ENCODE results near the gene ATAT1. TPM values are rescaled to one million over a fixed set of nuclear protein-coding genes. Genes with fewer than 3 reads are reported as not detected.
A peak's percentile ranks its signal among the peaks of the same experiment; 100 is the strongest.
"Not testable (repeated sequence)": the region's sequence is repeated elsewhere in the genome, so short reads cannot be mapped to it uniquely, and the experiment has no call there.

Gene ATAT1
- total RNA-seq (2014; rRNA removed; shearing (Covaris generic); ENCODE audit: low replicate concordance) = 0.16 TPM in 1 of 2 replicates, not detected in the other

- DNase-seq = peak; percentile 82
- peaks cover 18% of the 10 kb centered on the region for H3K36me3 ChIP-seq
- H3K9me3 ChIP-seq = no peaks in the 10 kb centered on the region
- no peaks in the 10 kb centered on the region for H3K27me3 ChIP-seq
- peak within 1 kb of the TSS; percentile 58 for H3K4me3 ChIP-seq
Measured at GRCh38 chr6:30626484-30627366, at the start of gene ATAT1. Gene ATAT1 (plus strand): TSS chr6:30626874.

- Histone ChIP-seq H3K36me3 (peaks cover 36% of the 10 kb centered on the region), H3K27me3 (no peaks in the 10 kb centered on the region), H3K9me3 (no peaks in the 10 kb centered on the region), H3K4me3 (no peak overlapping the region)
- no peak for DNase-seq
Measured at GRCh38 chr6:30578051-30578450, 48.6 kb upstream of the ATAT1 start.

GRCh38 chr6:30583921-30584320 lies 42.8 kb upstream of the ATAT1 start:
- H3K9me3 ChIP-seq = no peaks in the 10 kb centered on the region
- H3K4me3 ChIP-seq = no peak overlapping the region
- no peaks in the 10 kb centered on the region for H3K27me3 ChIP-seq
- H3K36me3 ChIP-seq = peaks cover 34% of the 10 kb centered on the region
- DNase-seq = no peak

- Histone ChIP-seq H3K27me3 (no peaks in the 10 kb centered on the region), H3K36me3 (peaks cover 25% of the 10 kb centered on the region), H3K4me3 (no peak overlapping the region), H3K9me3 (no peaks in the 10 kb centered on the region)
- DNase-seq = no peak
Measured at GRCh38 chr6:30589754-30590358, 36.8 kb upstream of the ATAT1 start.

- H3K9me3 ChIP-seq = no peaks in the 10 kb centered on the region
Measured at GRCh38 chr6:30590509-30590908, 36.2 kb upstream of the ATAT1 start.

GRCh38 chr6:30591008-30591407 lies 35.7 kb upstream of the ATAT1 start:
- DNase-seq = no peak
- Histone ChIP-seq H3K36me3 (peaks cover 22% of the 10 kb centered on the region), H3K27me3 (no peaks in the 10 kb centered on the region)

More at GRCh38 chr6:30590509-30590908, 36.2 kb upstream of the ATAT1 start:
- DNase-seq = no peak
- Histone ChIP-seq H3K4me3 (no peak overlapping the region), H3K36me3 (peaks cover 22% of the 10 kb centered on the region), H3K27me3 (no peaks in the 10 kb centered on the region)

GRCh38 chr6:30592287-30592686 lies 34.4 kb upstream of the ATAT1 start:
- no peak overlapping the region for H3K4me3 ChIP-seq
- no peaks in the 10 kb centered on the region for H3K27me3 ChIP-seq
- peaks cover 17% of the 10 kb centered on the region for H3K36me3 ChIP-seq
- DNase-seq = no peak
- H3K9me3 ChIP-seq = no peaks in the 10 kb centered on the region

More at GRCh38 chr6:30591008-30591407, 35.7 kb upstream of the ATAT1 start:
- no peak overlapping the region for H3K4me3 ChIP-seq
- no peaks in the 10 kb centered on the region for H3K9me3 ChIP-seq

GRCh38 chr6:30597315-30598144 lies 29.1 kb upstream of the ATAT1 start:
- H3K4me3 ChIP-seq, H3K27me3 ChIP-seq, H3K9me3 ChIP-seq: not testable (repeated sequence)
- DNase-seq = peak; percentile 61
- peaks cover 22% of the 10 kb centered on the region for H3K36me3 ChIP-seq

- Histone ChIP-seq H3K27me3 (no peaks in the 10 kb centered on the region), H3K36me3 (peaks cover 35% of the 10 kb centered on the region)
Measured at GRCh38 chr6:30598912-30599624, 27.6 kb upstream of the ATAT1 start.

GRCh38 chr6:30599625-30600324 lies 26.9 kb upstream of the ATAT1 start:
- H3K9me3 ChIP-seq = no peaks in the 10 kb centered on the region
- H3K27me3 ChIP-seq = no peaks in the 10 kb centered on the region
- no peak for DNase-seq
- no peak overlapping the region for H3K4me3 ChIP-seq
- H3K36me3 ChIP-seq = peaks cover 39% of the 10 kb centered on the region

More at GRCh38 chr6:30598912-30599624, 27.6 kb upstream of the ATAT1 start:
- Histone ChIP-seq H3K9me3 (no peaks in the 10 kb centered on the region), H3K4me3 (no peak overlapping the region)
- no peak for DNase-seq

- no peak for DNase-seq
Measured at GRCh38 chr6:30600451-30600961, 26.2 kb upstream of the ATAT1 start.

GRCh38 chr6:30601436-30601814 lies 25.2 kb upstream of the ATAT1 start:
- DNase-seq = no peak
- Histone ChIP-seq H3K9me3 (no peaks in the 10 kb centered on the region), H3K36me3 (peaks cover 53% of the 10 kb centered on the region), H3K4me3 (no peak overlapping the region), H3K27me3 (no peaks in the 10 kb centered on the region)

More at GRCh38 chr6:30600451-30600961, 26.2 kb upstream of the ATAT1 start:
- H3K27me3 ChIP-seq = no peaks in the 10 kb centered on the region
- H3K4me3 ChIP-seq = no peak overlapping the region
- H3K36me3 ChIP-seq = peaks cover 46% of the 10 kb centered on the region
- H3K9me3 ChIP-seq = no peaks in the 10 kb centered on the region

- peaks cover 59% of the 10 kb centered on the region for H3K36me3 ChIP-seq
- H3K27me3 ChIP-seq = no peaks in the 10 kb centered on the region
- no peak overlapping the region for H3K4me3 ChIP-seq
- no peaks in the 10 kb centered on the region for H3K9me3 ChIP-seq
- no peak for DNase-seq
Measured at GRCh38 chr6:30601815-30602641, 24.6 kb upstream of the ATAT1 start.

- no peak for DNase-seq
- H3K36me3 ChIP-seq = peaks cover 71% of the 10 kb centered on the region
- no peak overlapping the region for H3K4me3 ChIP-seq
- H3K9me3 ChIP-seq = no peaks in the 10 kb centered on the region
- no peaks in the 10 kb centered on the region for H3K27me3 ChIP-seq
Measured at GRCh38 chr6:30603961-30604360, 22.7 kb upstream of the ATAT1 start.

- H3K4me3 ChIP-seq = no peak overlapping the region
- no peaks in the 10 kb centered on the region for H3K9me3 ChIP-seq
- H3K36me3 ChIP-seq = peaks cover 54% of the 10 kb centered on the region
- no peak for DNase-seq
- H3K27me3 ChIP-seq = no peaks in the 10 kb centered on the region
Measured at GRCh38 chr6:30610065-30610464, 16.6 kb upstream of the ATAT1 start.

All from MG63 (cell line).